HG03442 (cell line): ENCODE data around the gene TTC4.
A peak's percentile ranks its signal among the peaks of the same experiment; 100 is the strongest.
"Not testable (repeated sequence)": the region's sequence is repeated elsewhere in the genome, so short reads cannot be mapped to it uniquely, and the experiment has no call there.

ENCODE experiments used
- ATAC-seq: cut with Tn5 transposase; IDR thresholded peaks from one replicate; pipeline ENCODE4 v1.9.1; 2021; ENCODE audit warnings: mild to moderate bottlenecking, moderate library complexity; ENCODE audit not compliant: unreplicated experiment

Gene TTC4

GRCh38 chr1:54745864-54746263 lies 30.2 kb downstream of the TTC4 start:
- no peak for ATAC-seq

- ATAC-seq = no peak
Observed at GRCh38 chr1:54748094-54748835, 32.6 kb downstream of the TTC4 start.

GRCh38 chr1:54750596-54750995 lies 34.9 kb downstream of the TTC4 start:
- no peak for ATAC-seq

- ATAC-seq = no peak
Observed at GRCh38 chr1:54751426-54751825, 35.8 kb downstream of the TTC4 start.

- ATAC-seq = no peak
Observed at GRCh38 chr1:54754045-54754444, 38.4 kb downstream of the TTC4 start.

- ATAC-seq = no peak
Observed at GRCh38 chr1:54754486-54755285, 39.0 kb downstream of the TTC4 start.

GRCh38 chr1:54757833-54758232 lies 42.2 kb downstream of the TTC4 start:
- no peak for ATAC-seq

- no peak for ATAC-seq
Observed at GRCh38 chr1:54758678-54759348, 43.2 kb downstream of the TTC4 start.

GRCh38 chr1:54763816-54764132 lies 48.1 kb downstream of the TTC4 start:
- no peak for ATAC-seq

GRCh38 chr1:54764133-54764921 lies 48.7 kb downstream of the TTC4 start, which contains the start of gene PARS2:
Gene PARS2, minus strand, starts transcription at chr1:54764523. Its CDS starts 5,362 bp downstream, at chr1:54759161.
- peak; percentile 92 for ATAC-seq

- peak; percentile 3 for ATAC-seq
Observed at GRCh38 chr1:54764922-54765561, 49.4 kb downstream of the TTC4 start.

GRCh38 chr1:54766726-54767125 lies 51.1 kb downstream of the TTC4 start:
- no peak for ATAC-seq

GRCh38 chr1:54767526-54767925 lies 51.9 kb downstream of the TTC4 start:
- ATAC-seq = no peak

- ATAC-seq = no peak
Observed at GRCh38 chr1:54768093-54768492, 52.4 kb downstream of the TTC4 start.

GRCh38 chr1:54772951-54773350 lies 57.3 kb downstream of the TTC4 start:
- no peak for ATAC-seq

- ATAC-seq = no peak
Observed at GRCh38 chr1:54774820-54775498, 59.3 kb downstream of the TTC4 start.

- ATAC-seq = not testable (repeated sequence)
Observed at GRCh38 chr1:54775828-54776721, 60.4 kb downstream of the TTC4 start.

GRCh38 chr1:54777011-54777410 lies 61.4 kb downstream of the TTC4 start:
- ATAC-seq = no peak

- no peak for ATAC-seq
Observed at GRCh38 chr1:54777431-54777830, 61.8 kb downstream of the TTC4 start.
